Right atrium auricular region (tissue), 2 donors: ENCODE results near the gene SYT14. TPM values are rescaled to one million over a fixed set of nuclear protein-coding genes. Genes with fewer than 3 reads are reported as not detected.

Source experiments
- DNase-seq: peaks from one replicate; pipeline ENCODE4 v3.0.0-alpha.2; 2019; ENCODE audit warnings: low spot score
- H3K27ac ChIP-seq, 2 donors: fragments of 200-600 bp; sonication (generic); 1 replicate in 1 of 2; 2 replicates in 1 of 2; pipeline ENCODE4 v1.5.1; 2016 to 2019
- H3K27me3 ChIP-seq, 2 donors: fragments of 200-600 bp; sonication (generic); one replicate each; pipeline versions ENCODE4 v1.5.1 to v1.6.0; 2017 to 2019
- H3K36me3 ChIP-seq: fragments of 200-600 bp; sonication (generic); one replicate; pipeline ENCODE4 v1.5.1; 2016
- H3K4me1 ChIP-seq, 2 donors: fragments of 200-600 bp; sonication (generic); one replicate each; pipeline versions ENCODE4 v1.5.1 to v1.6.0; 2017 to 2019
- H3K4me3 ChIP-seq, 2 donors: fragments of 200-600 bp; sonication (generic); 1 replicate in 1 of 2; 2 replicates in 1 of 2; pipeline ENCODE4 v1.5.1; 2017 to 2019; ENCODE audit warnings: mild to moderate bottlenecking in 1 of 2, moderate library complexity in 1 of 2
- H3K9me3 ChIP-seq, 2 donors: fragments of 200-600 bp; sonication (generic); one replicate each; pipeline ENCODE4 v1.5.1; 2019
- CTCF ChIP-seq, 2 donors: fragments of 200-600 bp; sonication (generic); IDR thresholded peaks; one replicate each; pipeline ENCODE4 v1.5.1; 2019; ENCODE audit warnings: antibody characterized with exemption in 2 of 2
- total RNA-seq, 2 donors: library from RNA; depleted of rRNA; stranded (reverse); fragments of >200 nt; gene quantifications; one replicate each; pipeline ENCODE4 v1.1.0, GENCODE V29; 2016

SYT14 gene
- total RNA-seq, 2 donors from 2014 or later, result 0.04 TPM; not detected in 1

- no peaks in the 10 kb centered on the region for H3K27me3 ChIP-seq
- H3K9me3 ChIP-seq, result no peaks in the 10 kb centered on the region
- no peak for DNase-seq
- no peaks in the 10 kb centered on the region for H3K36me3 ChIP-seq
- no peak overlapping the region for H3K4me3 ChIP-seq
- H3K4me1 ChIP-seq, result no peaks in the 10 kb centered on the region
- TF ChIP-seq CTCF (IDR thresholded peaks at IDR 0.05), result no peak
- H3K27ac ChIP-seq, result no peak overlapping the region
These were observed 61.0 kb downstream of the SYT14 start for GRCh38 chr1:209999005-209999404.

GRCh38 chr1:210001751-210002150 lies 63.7 kb downstream of the SYT14 start:
- no peak overlapping the region for H3K4me3 ChIP-seq
- no peak for DNase-seq
- H3K27me3 ChIP-seq, result no peaks in the 10 kb centered on the region
- no peak overlapping the region for H3K27ac ChIP-seq
- H3K4me1 ChIP-seq, result no peaks in the 10 kb centered on the region
- no peaks in the 10 kb centered on the region for H3K36me3 ChIP-seq
- no peak for TF ChIP-seq CTCF (IDR thresholded peaks at IDR 0.05)
- no peaks in the 10 kb centered on the region for H3K9me3 ChIP-seq

GRCh38 chr1:210003501-210003900 lies 65.5 kb downstream of the SYT14 start:
- Histone ChIP-seq H3K4me1 (no peaks in the 10 kb centered on the region), H3K27ac (no peak overlapping the region), H3K27me3 (no peaks in the 10 kb centered on the region), H3K4me3 (no peak overlapping the region), H3K36me3 (no peaks in the 10 kb centered on the region), H3K9me3 (no peaks in the 10 kb centered on the region)
- DNase-seq, result no peak
- TF ChIP-seq CTCF (IDR thresholded peaks at IDR 0.05), result no peak

- H3K27ac ChIP-seq, result no peak overlapping the region
- no peaks in the 10 kb centered on the region for H3K36me3 ChIP-seq
- TF ChIP-seq CTCF (IDR thresholded peaks at IDR 0.05), result no peak
- no peak for DNase-seq
- no peak overlapping the region for H3K4me3 ChIP-seq
- no peaks in the 10 kb centered on the region for H3K4me1 ChIP-seq
- H3K9me3 ChIP-seq, result no peaks in the 10 kb centered on the region
- no peaks in the 10 kb centered on the region for H3K27me3 ChIP-seq
These were observed 72.1 kb downstream of the SYT14 start for GRCh38 chr1:210010161-210010560.

GRCh38 chr1:210021145-210021860 lies 83.3 kb downstream of the SYT14 start:
- H3K27ac ChIP-seq, result no peak overlapping the region
- no peaks in the 10 kb centered on the region for H3K4me1 ChIP-seq
- no peaks in the 10 kb centered on the region for H3K9me3 ChIP-seq
- DNase-seq, result no peak
- no peaks in the 10 kb centered on the region for H3K36me3 ChIP-seq
- TF ChIP-seq CTCF (IDR thresholded peaks at IDR 0.05), result no peak
- H3K4me3 ChIP-seq, result no peak overlapping the region
- H3K27me3 ChIP-seq, result no peaks in the 10 kb centered on the region

- no peak overlapping the region for H3K4me3 ChIP-seq
These were observed 84.0 kb downstream of the SYT14 start for GRCh38 chr1:210022044-210022443.

More at GRCh38 chr1:210022044-210022443, 84.0 kb downstream of the SYT14 start:
- no peak for TF ChIP-seq CTCF (IDR thresholded peaks at IDR 0.05)
- Histone ChIP-seq H3K27me3 (no peaks in the 10 kb centered on the region), H3K4me1 (no peaks in the 10 kb centered on the region), H3K27ac (no peak overlapping the region), H3K36me3 (no peaks in the 10 kb centered on the region), H3K9me3 (no peaks in the 10 kb centered on the region)
- DNase-seq, result no peak
